ENCODE measurements around the gene LMTK3.
A peak's percentile ranks its signal among the peaks of the same experiment; 100 is the strongest.
"Not testable (repeated sequence)": the region's sequence is repeated elsewhere in the genome, so short reads cannot be mapped to it uniquely, and the experiment has no call there.

Gene LMTK3

GRCh38 chr19:48541813-48542212, 30.2 kb upstream of the LMTK3 start:
- no peak for DNase-seq (ENCODE audit: low spot score)

GRCh38 chr19:48540110-48540509, 28.5 kb upstream of the LMTK3 start:
- DNase-seq (ENCODE audit: low spot score) = no peak

GRCh38 chr19:48539503-48540096, 28.0 kb upstream of the LMTK3 start:
- no peak for DNase-seq (ENCODE audit: low spot score)

GRCh38 chr19:48538057-48538456, 26.4 kb upstream of the LMTK3 start:
- not testable (repeated sequence) for DNase-seq (ENCODE audit: low spot score)

- DNase-seq (ENCODE audit: low spot score) = no peak
Observed at GRCh38 chr19:48537541-48537940, 25.9 kb upstream of the LMTK3 start.

GRCh38 chr19:48533770-48534169, 22.1 kb upstream of the LMTK3 start:
- DNase-seq (ENCODE audit: low spot score) = no peak

GRCh38 chr19:48530770-48531169, 19.1 kb upstream of the LMTK3 start:
- no peak for DNase-seq (ENCODE audit: low spot score)

- no peak for DNase-seq (ENCODE audit: low spot score)
Observed at GRCh38 chr19:48530066-48530720, 18.6 kb upstream of the LMTK3 start.

GRCh38 chr19:48529156-48529555, 17.5 kb upstream of the LMTK3 start:
- no peak for DNase-seq (ENCODE audit: low spot score)

GRCh38 chr19:48524732-48525131, 13.1 kb upstream of the LMTK3 start:
- no peak for DNase-seq (ENCODE audit: low spot score)

- DNase-seq (ENCODE audit: low spot score) = no peak
Observed at GRCh38 chr19:48524221-48524620, 12.6 kb upstream of the LMTK3 start.

- no peak for DNase-seq (ENCODE audit: low spot score)
Observed at GRCh38 chr19:48520134-48520533, 8.5 kb upstream of the LMTK3 start.

GRCh38 chr19:48519426-48519825, 7.8 kb upstream of the LMTK3 start:
- not testable (repeated sequence) for DNase-seq (ENCODE audit: low spot score)

GRCh38 chr19:48518207-48518606, 6.6 kb upstream of the LMTK3 start:
- DNase-seq (ENCODE audit: low spot score) = no peak

- DNase-seq (ENCODE audit: low spot score) = no peak
Observed at GRCh38 chr19:48516536-48516935, 4.9 kb upstream of the LMTK3 start.

GRCh38 chr19:48514123-48514458, 2.5 kb upstream of the LMTK3 start:
- no peak for DNase-seq (ENCODE audit: low spot score)

- peak; percentile 84 for DNase-seq (ENCODE audit: low spot score)
Observed at GRCh38 chr19:48513289-48514122, 1.9 kb upstream of the LMTK3 start.

- DNase-seq (ENCODE audit: low spot score) = no peak
Observed at GRCh38 chr19:48512504-48513288, 1.1 kb upstream of the LMTK3 start.

- no peak for DNase-seq (ENCODE audit: low spot score)
Observed at GRCh38 chr19:48511321-48511731, 309 bp downstream of the LMTK3 start.

GRCh38 chr19:48510421-48511268, 990 bp downstream of the LMTK3 start:
- DNase-seq (ENCODE audit: low spot score) = peak; percentile 68

- DNase-seq (ENCODE audit: low spot score) = peak; percentile 68
Observed at GRCh38 chr19:48509467-48510194, 2.0 kb downstream of the LMTK3 start.
